Measurements from ENCODE around the gene ARPC2.
"Not testable (repeated sequence)": the region's sequence is repeated elsewhere in the genome, so short reads cannot be mapped to it uniquely, and the experiment has no call there.

ARPC2 gene

GRCh38 chr2:218216674-218217359, at the start of gene ARPC2:
Gene ARPC2 (plus strand): TSS chr2:218217189. CDS start chr2:218217471, 282 bp downstream.
- H3K4me2 ChIP-seq, result peak within 1 kb of the TSS; percentile 69
- peak within 1 kb of the TSS; percentile 81 for H3K9ac ChIP-seq
- H3K36me3 ChIP-seq (ENCODE audit: insufficient read depth), result no peaks in the 10 kb centered on the region
- H4K20me1 ChIP-seq (ENCODE audit: insufficient read depth), result 0 out of 2 replicates have a peak, but pooled peaks cover 5% of the 10 kb centered on the region
- H3K4me3 ChIP-seq (IDR thresholded peaks at IDR 0.05; ENCODE audit: insufficient read depth, low read depth, low read length), result peak within 1 kb of the TSS; percentile 76
- H3K79me2 ChIP-seq (ENCODE audit: insufficient read depth, low read depth), result peaks cover 47% of the 10 kb centered on the region
- H3K27me3 ChIP-seq (ENCODE audit: insufficient read depth, low read depth), result no peaks in the 10 kb centered on the region
- peak within 1 kb of the TSS; percentile 61 for H3K27ac ChIP-seq
- peak within 1 kb of the TSS; percentile 83 for H2AFZ ChIP-seq (ENCODE audit: low read depth)
- TF ChIP-seq CTCF (conservative IDR thresholded peaks at IDR 0.05; ENCODE audit: low read depth, low read length), result no peak
- H3K4me1 ChIP-seq (ENCODE audit: low read depth, poor library complexity, severe bottlenecking), result peaks cover 42% of the 10 kb centered on the region

GRCh38 chr2:218168016-218168415, 49.0 kb upstream of the ARPC2 start:
- no peaks in the 10 kb centered on the region for H3K27me3 ChIP-seq (ENCODE audit: insufficient read depth, low read depth)
- no peaks in the 10 kb centered on the region for H4K20me1 ChIP-seq (ENCODE audit: insufficient read depth)
- no peaks in the 10 kb centered on the region for H3K36me3 ChIP-seq (ENCODE audit: insufficient read depth)
- H3K4me3 ChIP-seq (IDR thresholded peaks at IDR 0.05; ENCODE audit: insufficient read depth, low read depth, low read length), result no peak overlapping the region
- H3K4me2 ChIP-seq, result no peak overlapping the region
- no peak for TF ChIP-seq CTCF (conservative IDR thresholded peaks at IDR 0.05; ENCODE audit: low read depth, low read length)
- H2AFZ ChIP-seq (ENCODE audit: low read depth), result no peak overlapping the region
- no peak overlapping the region for H3K27ac ChIP-seq
- no peaks in the 10 kb centered on the region for H3K79me2 ChIP-seq (ENCODE audit: insufficient read depth, low read depth)
- H3K9ac ChIP-seq, result no peak overlapping the region
- H3K4me1 ChIP-seq (ENCODE audit: low read depth, poor library complexity, severe bottlenecking), result no peaks in the 10 kb centered on the region

GRCh38 chr2:218168635-218169462, 48.1 kb upstream of the ARPC2 start:
- H3K4me3 ChIP-seq (IDR thresholded peaks at IDR 0.05; ENCODE audit: insufficient read depth, low read depth, low read length), result no peak overlapping the region
- no peak overlapping the region for H3K9ac ChIP-seq
- H2AFZ ChIP-seq (ENCODE audit: low read depth), result no peak overlapping the region
- no peaks in the 10 kb centered on the region for H4K20me1 ChIP-seq (ENCODE audit: insufficient read depth)
- no peaks in the 10 kb centered on the region for H3K27me3 ChIP-seq (ENCODE audit: insufficient read depth, low read depth)
- H3K36me3 ChIP-seq (ENCODE audit: insufficient read depth), result no peaks in the 10 kb centered on the region
- no peak overlapping the region for H3K27ac ChIP-seq
- H3K79me2 ChIP-seq (ENCODE audit: insufficient read depth, low read depth), result no peaks in the 10 kb centered on the region
- H3K4me2 ChIP-seq, result no peak overlapping the region
- H3K4me1 ChIP-seq (ENCODE audit: low read depth, poor library complexity, severe bottlenecking), result no peaks in the 10 kb centered on the region
- peak; percentile 88 for TF ChIP-seq CTCF (conservative IDR thresholded peaks at IDR 0.05; ENCODE audit: low read depth, low read length)

DNA sequence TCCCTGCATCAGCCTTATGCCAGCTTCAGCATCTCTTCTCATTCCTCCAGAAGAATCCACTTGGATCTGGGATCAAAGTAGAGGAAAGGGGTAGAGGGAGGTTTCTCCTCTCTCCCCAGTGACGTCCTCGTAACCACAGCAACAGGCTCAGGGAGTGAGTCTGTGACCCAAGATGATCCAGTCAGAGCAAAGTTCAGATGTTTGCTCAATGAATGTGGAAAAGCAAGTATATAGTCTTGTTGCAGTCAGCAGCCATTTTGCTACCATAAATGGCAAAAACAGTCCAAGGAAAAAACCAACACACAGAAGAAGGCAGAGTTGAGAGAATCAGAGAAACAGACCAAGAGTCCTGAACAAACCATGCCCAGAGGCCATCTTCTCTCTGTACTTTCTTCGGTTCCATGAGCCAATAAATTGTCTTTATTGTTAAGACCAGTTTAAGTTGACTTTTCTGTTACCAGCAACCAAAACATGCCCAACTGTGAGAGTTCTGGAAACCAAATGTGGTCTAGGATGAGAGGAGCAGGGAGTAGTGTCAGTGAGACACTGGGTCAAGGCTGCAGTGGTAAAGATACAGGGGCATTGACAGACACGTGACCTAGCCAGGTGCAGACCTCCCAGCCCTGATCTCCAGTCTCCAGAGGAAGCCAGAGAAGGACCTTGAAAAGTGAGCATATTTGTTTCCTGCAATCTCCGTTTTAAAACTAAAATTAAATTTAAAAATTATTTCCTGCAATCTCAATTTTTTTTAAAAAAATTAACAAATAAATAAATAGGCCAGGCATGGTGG, 47.0 kb upstream of the ARPC2 start:
- Histone ChIP-seq H3K4me2 (no peak overlapping the region), H3K9ac (no peak overlapping the region), H3K4me3 (IDR thresholded peaks at IDR 0.05; ENCODE audit: insufficient read depth, low read depth, low read length) (no peak overlapping the region), H3K79me2 (ENCODE audit: insufficient read depth, low read depth) (no peaks in the 10 kb centered on the region), H3K27ac (no peak overlapping the region), H3K4me1 (ENCODE audit: low read depth, poor library complexity, severe bottlenecking) (no peaks in the 10 kb centered on the region), H3K27me3 (ENCODE audit: insufficient read depth, low read depth) (no peaks in the 10 kb centered on the region), H2AFZ (ENCODE audit: low read depth) (no peak overlapping the region), H3K36me3 (ENCODE audit: insufficient read depth) (no peaks in the 10 kb centered on the region), H4K20me1 (ENCODE audit: insufficient read depth) (no peaks in the 10 kb centered on the region)
- TF ChIP-seq CTCF (conservative IDR thresholded peaks at IDR 0.05; ENCODE audit: low read depth, low read length), result no peak

DNA sequence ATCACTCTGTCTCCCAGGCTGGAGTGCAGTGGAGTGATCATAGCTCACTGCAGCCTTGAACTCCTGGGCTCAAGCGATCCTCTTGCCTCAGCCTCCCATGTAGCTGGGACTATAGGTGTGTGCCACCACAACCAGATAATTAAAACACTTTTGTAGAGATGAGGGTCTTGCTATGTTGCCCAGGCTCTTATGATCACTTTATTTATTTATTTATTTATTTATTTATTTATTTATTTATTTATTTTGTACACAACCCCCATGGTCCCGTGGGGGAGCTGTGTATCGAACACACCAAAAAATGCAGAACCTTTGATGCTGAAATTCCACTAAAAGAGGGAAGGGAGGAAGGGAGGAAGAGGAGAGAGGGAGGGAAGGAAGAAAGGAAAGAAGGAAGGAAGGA, 45.2 kb upstream of the ARPC2 start:
- not testable (repeated sequence) for H3K4me1 ChIP-seq (ENCODE audit: low read depth, poor library complexity, severe bottlenecking); H3K79me2 ChIP-seq (ENCODE audit: insufficient read depth, low read depth); H2AFZ ChIP-seq (ENCODE audit: low read depth); H4K20me1 ChIP-seq (ENCODE audit: insufficient read depth); H3K36me3 ChIP-seq (ENCODE audit: insufficient read depth); H3K4me2 ChIP-seq; H3K4me3 ChIP-seq (IDR thresholded peaks at IDR 0.05; ENCODE audit: insufficient read depth, low read depth, low read length); H3K27me3 ChIP-seq (ENCODE audit: insufficient read depth, low read depth); H3K9ac ChIP-seq; H3K27ac ChIP-seq
